GM12892 (cell line): Measurements from ENCODE around the gene PRELID2.

Experiments used
- POLR2A ChIP-seq: IDR thresholded peaks from 2 replicates; pipeline ENCODE4 v1.6.1; 2011; ENCODE audit warnings: low read depth, low read length, control low read depth
- POLR2AphosphoS5 ChIP-seq: IDR thresholded peaks from 2 replicates; pipeline ENCODE4 v1.6.1; 2011; ENCODE audit warnings: low read depth, low read length, control low read depth

- TF ChIP-seq POLR2A (no peak), POLR2AphosphoS5 (no peak)
These were observed 56.8 kb downstream of the PRELID2 start for GRCh38 chr5:145778144-145778900.
